NCI-H345 treated with DMSO at 0.1 percent for 48 hours (cell line): ENCODE measurements around the gene CD226.
"Not testable (repeated sequence)": the region's sequence is repeated elsewhere in the genome, so short reads cannot be mapped to it uniquely, and the experiment has no call there.

Experiments
- DNase-seq: peaks from one replicate; lab custom pipeline; 2025; ENCODE audit not compliant: unreplicated experiment; lab: John Stamatoyannopoulos, UW

CD226 gene

GRCh38 chr18:69956665-69957620 lies 9.3 kb upstream of the CD226 start:
- DNase-seq: no peak

GRCh38 chr18:69956057-69956456 lies 8.4 kb upstream of the CD226 start:
- DNase-seq: no peak

DNA sequence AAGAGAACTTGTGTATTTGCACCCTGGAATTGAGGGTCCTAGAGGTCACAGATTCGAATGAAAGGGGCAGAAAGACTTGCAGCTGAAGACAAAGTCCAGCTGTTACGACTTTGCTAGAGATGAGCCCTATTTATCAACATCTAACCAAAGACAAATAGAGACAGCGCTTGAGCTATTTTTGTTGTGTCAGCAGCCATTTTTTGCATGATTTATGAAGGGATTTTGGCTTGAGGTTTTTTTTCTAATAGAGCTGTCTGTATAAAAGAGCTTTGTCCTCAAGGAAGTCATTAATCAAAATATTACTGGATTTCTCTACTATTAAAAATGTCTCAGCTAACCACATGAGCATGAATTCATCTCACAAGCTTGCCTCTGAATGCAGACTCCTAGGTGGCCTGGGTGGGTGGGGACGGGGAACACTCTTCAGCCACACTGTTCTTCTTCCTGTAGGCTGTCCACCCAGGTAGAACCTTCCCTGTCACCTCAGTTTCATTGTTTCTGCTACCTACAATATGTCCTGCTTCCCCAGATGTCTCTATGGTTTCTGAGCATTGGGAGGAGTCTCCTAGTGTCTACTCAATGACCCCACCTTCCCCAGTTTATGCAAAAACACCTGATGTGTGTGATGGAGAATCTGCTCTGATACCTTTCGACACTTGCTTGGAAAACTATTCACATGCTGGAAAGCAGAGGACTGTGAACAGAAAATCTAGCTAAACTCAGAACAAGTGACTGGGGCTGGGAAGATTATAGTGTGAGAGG lies 7.2 kb upstream of the CD226 start:
- no peak for DNase-seq

GRCh38 chr18:69953191-69953590 lies 5.5 kb upstream of the CD226 start:
- DNase-seq: no peak

GRCh38 chr18:69951182-69951581 lies 3.5 kb upstream of the CD226 start:
- no peak for DNase-seq

DNA sequence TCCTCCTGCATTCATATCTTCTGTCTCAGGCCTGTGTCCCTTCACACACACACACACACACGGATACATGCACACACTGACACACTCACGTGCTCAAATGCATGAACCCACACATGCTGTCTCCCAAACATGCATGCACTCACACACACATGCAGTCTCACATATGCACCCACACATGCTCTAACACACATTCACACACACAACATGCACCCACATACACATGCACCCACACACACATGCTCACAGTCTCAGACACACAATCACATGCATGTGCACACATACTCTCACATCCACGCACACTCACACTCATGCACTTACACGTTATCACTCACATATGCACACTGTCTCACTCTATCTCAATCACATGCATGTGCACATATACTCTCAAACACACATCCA lies 1.9 kb upstream of the CD226 start:
- no peak for DNase-seq

GRCh38 chr18:69948919-69949537 lies 1.4 kb upstream of the CD226 start:
- DNase-seq: no peak

DNA sequence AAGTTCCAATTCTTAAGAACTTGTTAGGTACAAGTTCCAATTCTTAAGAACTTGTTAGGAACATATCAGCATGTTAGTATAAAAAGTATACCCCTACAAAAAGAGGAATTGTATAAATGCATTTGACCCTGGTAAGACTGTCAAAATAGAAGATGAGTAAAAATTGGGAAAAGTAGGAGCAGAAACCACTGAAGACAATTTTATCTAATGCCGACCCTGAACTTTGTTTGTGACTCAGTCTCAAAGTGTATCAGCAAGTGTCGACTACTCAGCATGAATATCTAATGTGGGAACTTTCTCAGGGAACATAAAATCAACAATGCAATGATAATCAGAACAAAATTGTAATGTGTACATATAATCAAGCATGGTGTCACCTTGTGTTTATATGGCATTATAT lies 583 bp upstream of the CD226 start:
- no peak for DNase-seq

- DNase-seq: no peak
These were observed 991 bp downstream of the CD226 start for GRCh38 chr18:69946608-69947155.

DNA sequence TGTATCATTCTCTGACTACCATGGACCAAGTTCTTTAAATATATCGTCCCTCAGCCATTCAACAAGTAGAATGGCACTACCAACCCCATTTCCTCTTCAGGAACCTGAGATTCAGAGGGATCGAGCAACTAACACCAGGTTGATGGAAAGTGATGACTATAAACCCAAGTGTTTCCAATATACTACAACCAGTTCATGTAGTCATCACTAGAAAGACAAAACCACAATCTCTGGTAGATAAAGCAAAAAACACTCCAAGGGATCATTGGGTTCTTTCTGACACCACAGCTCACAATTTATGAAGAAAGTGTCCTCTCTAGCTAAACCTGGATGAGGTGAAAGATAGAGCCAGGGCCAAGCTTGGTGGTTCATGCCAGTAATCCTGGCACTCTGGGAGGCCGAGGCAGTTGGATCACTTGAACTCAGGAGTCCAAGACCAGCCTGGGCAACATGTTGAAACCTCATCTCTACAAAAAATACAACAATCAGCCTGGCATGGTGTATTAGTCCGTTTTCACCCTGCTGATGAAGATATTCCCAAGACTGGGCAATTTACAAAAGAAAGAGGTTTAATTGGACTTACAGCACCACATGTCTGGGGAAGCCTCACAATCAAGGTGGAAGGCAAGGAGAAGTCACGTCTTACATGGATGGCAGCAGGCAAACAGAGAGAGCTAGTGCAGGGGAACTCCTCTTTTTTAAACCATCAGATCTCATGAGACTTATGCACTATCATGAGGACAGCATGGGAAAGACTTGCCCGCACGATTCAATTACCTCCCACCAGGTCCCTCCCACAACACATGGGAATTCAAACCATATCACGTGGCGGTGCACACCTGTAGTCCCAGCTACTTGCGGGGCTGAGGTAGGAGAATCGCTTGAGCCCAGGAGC lies 2.2 kb downstream of the CD226 start:
- no peak for DNase-seq

GRCh38 chr18:69944436-69944835 lies 3.2 kb downstream of the CD226 start:
- no peak for DNase-seq

- no peak for DNase-seq
These were observed 4.7 kb downstream of the CD226 start for GRCh38 chr18:69943021-69943420.

GRCh38 chr18:69941183-69941582 lies 6.5 kb downstream of the CD226 start:
- no peak for DNase-seq

GRCh38 chr18:69939812-69940211 lies 7.9 kb downstream of the CD226 start:
- not testable (repeated sequence) for DNase-seq

- DNase-seq: no peak
These were observed 11.5 kb downstream of the CD226 start for GRCh38 chr18:69936191-69936558.

DNA sequence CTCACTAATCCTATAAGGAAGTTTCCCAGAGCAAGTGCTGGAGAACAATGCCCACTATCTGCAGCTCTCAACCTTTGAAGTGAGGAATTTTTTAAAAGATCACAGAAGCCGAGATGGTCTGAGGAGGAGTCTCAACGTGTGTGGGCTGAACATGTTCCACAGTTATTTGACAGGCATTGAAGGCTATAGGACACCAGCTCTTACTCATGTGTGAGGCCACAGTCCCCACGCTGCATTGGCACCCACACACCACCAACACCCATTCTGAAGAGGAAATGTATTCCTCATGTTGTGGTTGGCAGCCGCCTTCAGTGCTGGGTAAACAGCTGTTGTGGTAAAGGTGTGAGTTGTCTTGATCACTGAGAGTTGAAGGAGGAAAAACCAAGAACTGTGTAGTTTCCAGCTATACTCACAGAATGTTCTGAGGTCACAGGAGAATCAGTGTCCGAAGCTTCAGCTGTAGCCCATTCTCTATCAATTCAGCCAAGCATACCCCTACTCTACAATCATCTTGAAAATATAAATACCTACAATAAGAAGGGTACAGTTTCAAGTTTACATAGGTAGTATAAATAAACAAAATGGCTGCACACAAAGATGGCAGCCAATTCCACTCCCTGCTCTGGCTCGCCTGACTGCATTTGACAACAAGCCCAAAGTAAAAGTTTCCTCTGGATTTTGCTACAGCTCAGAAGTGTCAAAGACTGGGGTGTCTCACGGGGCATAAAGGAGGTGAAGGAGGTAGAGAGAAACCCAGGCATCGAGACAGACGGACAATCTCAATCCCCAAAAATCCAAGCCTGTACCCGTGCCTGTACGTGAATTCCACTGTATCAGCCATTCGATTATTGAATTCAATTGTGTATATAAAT lies 12.1 kb downstream of the CD226 start:
- no peak for DNase-seq

DNA sequence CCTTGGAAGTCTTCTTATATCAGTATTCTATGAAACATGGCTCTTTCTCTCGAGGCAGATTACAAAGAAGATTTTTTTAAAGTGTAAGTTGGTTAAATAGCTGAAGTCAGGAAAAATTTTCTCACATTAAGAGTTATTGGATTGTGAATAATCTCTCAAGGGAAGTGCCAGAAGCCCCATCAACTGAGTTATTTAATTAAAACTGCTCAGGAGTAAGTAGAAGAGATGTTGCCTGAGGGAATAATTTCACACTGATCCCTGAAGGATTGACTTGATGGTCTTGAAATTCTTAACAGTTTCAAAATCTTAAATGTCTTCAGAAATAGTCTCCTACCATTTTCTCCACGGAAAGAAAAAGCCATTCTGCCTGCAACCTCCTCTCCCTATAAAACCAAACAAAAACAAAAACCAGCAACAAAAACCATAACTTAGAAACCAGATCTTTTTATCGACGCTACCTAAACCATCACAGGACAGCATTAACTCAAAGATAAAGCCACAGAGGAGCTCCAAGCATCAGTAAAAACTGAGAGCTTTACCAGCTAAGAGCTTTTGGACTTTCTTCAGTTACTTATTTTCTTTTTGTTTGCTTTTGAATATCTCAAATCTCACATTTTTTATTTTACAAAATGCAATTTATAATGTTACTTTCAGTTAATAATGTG lies 12.9 kb downstream of the CD226 start:
- DNase-seq: no peak

- no peak for DNase-seq
These were observed 18.5 kb downstream of the CD226 start for GRCh38 chr18:69929041-69929774.
